ENCODE measurements around the gene ZNF850. TPM values are rescaled to one million over a fixed set of nuclear protein-coding genes. Genes with fewer than 3 reads are reported as not detected.
"Not testable (repeated sequence)": the region's sequence is repeated elsewhere in the genome, so short reads cannot be mapped to it uniquely, and the experiment has no call there.

Gene ZNF850
- polyA plus RNA-seq, 4 donors: 0.22 to 1.6 (median 0.36) TPM

DNA sequence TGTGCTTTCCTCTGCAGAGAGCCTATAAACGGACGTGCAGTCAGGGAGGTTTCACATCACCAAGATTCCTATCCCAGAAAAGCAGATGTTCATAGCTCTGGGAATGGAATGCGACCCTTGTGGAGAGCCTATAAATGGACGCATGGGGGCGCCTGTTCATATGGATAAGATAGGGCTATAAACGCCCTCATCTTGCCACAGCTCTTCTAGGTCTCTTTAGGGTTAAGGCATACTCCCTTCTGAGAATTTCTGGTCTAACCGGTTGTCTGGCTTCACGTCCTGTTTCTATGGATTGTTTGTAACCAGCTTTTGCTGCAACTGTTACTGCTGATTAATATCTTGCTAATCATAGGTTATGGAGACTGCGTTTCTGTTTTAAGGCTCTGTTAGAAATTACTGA lies 36.4 kb downstream of the ZNF850 start:
- H3K9me3 ChIP-seq (ENCODE audit: control insufficient read depth in 2 of 2, insufficient read depth in 1 of 2, low read depth in 1 of 2, low read length in 1 of 2): peaks cover 3 to 34% of the 10 kb centered on the region in 2 donors
- not testable (repeated sequence) for DNase-seq; H3K4me3 ChIP-seq (ENCODE audit: low read depth in 1 of 3, low read length in 3 of 3)

GRCh38 chr19:36719687-36720556 lies 52.7 kb downstream of the ZNF850 start:
- H3K27me3 ChIP-seq (ENCODE audit: control insufficient read depth in 3 of 3, insufficient read depth in 3 of 3, low read length in 3 of 3): no peaks in the 10 kb centered on the region
- no peaks in the 10 kb centered on the region for H3K4me1 ChIP-seq (ENCODE audit: control insufficient read depth in 3 of 3, insufficient read depth in 2 of 3, low read depth in 1 of 3, low read length in 2 of 3)
- no peak overlapping the region for H3K27ac ChIP-seq (ENCODE audit: low read depth in 1 of 3, low read length in 2 of 3)
- no peak for DNase-seq
- FAIRE-seq: no peak
- H3K9me3 ChIP-seq (ENCODE audit: control insufficient read depth in 2 of 2, insufficient read depth in 1 of 2, low read depth in 1 of 2, low read length in 1 of 2): peaks cover 2 to 49% of the 10 kb centered on the region in 2 donors
- 96 to 99% (median 98%) methylated on average over 10 of the region's 10 CpGs for WGBS, 3 donors
- peaks cover 8 to 25% (median 11%) of the 10 kb centered on the region in 3 donors for H3K36me3 ChIP-seq (ENCODE audit: control insufficient read depth in 3 of 3, insufficient read depth in 2 of 3, low read depth in 1 of 3, low read length in 3 of 3)
- no peak overlapping the region for H3K4me3 ChIP-seq (ENCODE audit: low read depth in 1 of 3, low read length in 3 of 3)

More for the DNA sequence above, 36.4 kb downstream of the ZNF850 start:
- not testable (repeated sequence) for H3K27me3 ChIP-seq (ENCODE audit: control insufficient read depth in 3 of 3, insufficient read depth in 3 of 3, low read length in 3 of 3); H3K36me3 ChIP-seq (ENCODE audit: control insufficient read depth in 3 of 3, insufficient read depth in 2 of 3, low read depth in 1 of 3, low read length in 3 of 3); H3K27ac ChIP-seq (ENCODE audit: low read depth in 1 of 3, low read length in 2 of 3); H3K4me1 ChIP-seq (ENCODE audit: control insufficient read depth in 3 of 3, insufficient read depth in 2 of 3, low read depth in 1 of 3, low read length in 2 of 3); FAIRE-seq
- WGBS, 3 donors: 61 to 75% (median 62%) methylated on average over 9 of the region's 9 CpGs

DNA sequence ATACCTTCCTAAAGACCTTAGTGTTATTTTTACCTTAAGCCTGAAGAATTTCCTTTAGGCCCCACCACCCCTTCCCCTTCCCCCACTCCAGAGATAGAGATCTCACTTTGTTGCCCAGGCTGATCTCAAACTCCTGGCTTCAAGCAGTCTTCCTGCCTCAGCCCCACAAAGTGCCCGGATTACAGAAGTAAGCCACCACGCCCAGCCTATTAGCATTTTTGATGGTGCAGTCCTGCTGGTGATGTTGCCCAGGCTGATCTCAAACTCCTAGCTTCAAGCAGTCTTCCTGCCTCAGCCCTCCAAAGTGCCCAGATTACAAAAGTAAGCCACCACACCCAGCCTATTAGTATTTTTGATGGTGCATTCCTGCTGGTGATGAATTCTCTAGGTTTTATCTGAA lies 63.2 kb downstream of the ZNF850 start:
- Histone ChIP-seq H3K9me3 (ENCODE audit: control insufficient read depth in 2 of 2, insufficient read depth in 1 of 2, low read depth in 1 of 2, low read length in 1 of 2) (peaks cover 7 to 60% of the 10 kb centered on the region in 2 donors), H3K36me3 (ENCODE audit: control insufficient read depth in 3 of 3, insufficient read depth in 2 of 3, low read depth in 1 of 3, low read length in 3 of 3) (peaks cover 25 to 32% (median 30%) of the 10 kb centered on the region in 3 donors), H3K4me3 (ENCODE audit: low read depth in 1 of 3, low read length in 3 of 3) (no peak overlapping the region), H3K4me1 (ENCODE audit: control insufficient read depth in 3 of 3, insufficient read depth in 2 of 3, low read depth in 1 of 3, low read length in 2 of 3) (no peaks in the 10 kb centered on the region), H3K27ac (ENCODE audit: low read depth in 1 of 3, low read length in 2 of 3) (no peak overlapping the region), H3K27me3 (ENCODE audit: control insufficient read depth in 3 of 3, insufficient read depth in 3 of 3, low read length in 3 of 3) (no peaks in the 10 kb centered on the region)
- 88 to 97% (median 92%) methylated on average over 2 of the region's 2 CpGs for WGBS, 3 donors
- FAIRE-seq: no peak
- no peak for DNase-seq

DNA sequence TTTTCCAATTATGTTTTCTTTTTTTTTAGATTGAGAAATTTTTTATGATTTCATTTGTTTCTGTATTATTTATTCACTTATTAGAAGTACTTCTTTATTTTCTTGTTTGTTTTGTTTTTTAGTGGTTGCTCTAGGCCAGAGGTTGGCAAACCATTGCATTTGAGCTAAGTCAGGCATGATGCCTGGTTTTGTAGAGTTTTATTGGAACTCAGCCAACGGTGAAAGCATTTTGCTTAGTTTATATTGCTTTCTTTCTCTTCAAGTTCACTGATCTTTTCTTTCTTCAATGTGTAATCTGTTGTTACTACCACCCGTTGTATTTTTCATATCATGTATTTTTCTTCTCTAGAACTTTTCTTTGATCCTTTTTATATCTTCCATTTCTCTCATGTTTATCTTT lies 65.5 kb downstream of the ZNF850 start:
- no peaks in the 10 kb centered on the region for H3K27me3 ChIP-seq (ENCODE audit: control insufficient read depth in 3 of 3, insufficient read depth in 3 of 3, low read length in 3 of 3)
- peaks cover 7 to 45% of the 10 kb centered on the region in 2 donors for H3K9me3 ChIP-seq (ENCODE audit: control insufficient read depth in 2 of 2, insufficient read depth in 1 of 2, low read depth in 1 of 2, low read length in 1 of 2)
- peaks cover 7 to 18% (median 12%) of the 10 kb centered on the region in 3 donors for H3K36me3 ChIP-seq (ENCODE audit: control insufficient read depth in 3 of 3, insufficient read depth in 2 of 3, low read depth in 1 of 3, low read length in 3 of 3)
- WGBS, 3 donors: 81 to 93% (median 86%) methylated on average over 2 of the region's 2 CpGs
- no peak overlapping the region for H3K27ac ChIP-seq (ENCODE audit: low read depth in 1 of 3, low read length in 2 of 3)
- FAIRE-seq: no peak
- no peak overlapping the region for H3K4me3 ChIP-seq (ENCODE audit: low read depth in 1 of 3, low read length in 3 of 3)
- no peaks in the 10 kb centered on the region for H3K4me1 ChIP-seq (ENCODE audit: control insufficient read depth in 3 of 3, insufficient read depth in 2 of 3, low read depth in 1 of 3, low read length in 2 of 3)
- DNase-seq: no peak

- H3K4me3 ChIP-seq (ENCODE audit: low read depth in 1 of 3, low read length in 3 of 3): peak overlapping the region; percentile 63 to 85 (median 65)
- H3K4me1 ChIP-seq (ENCODE audit: control insufficient read depth in 3 of 3, insufficient read depth in 2 of 3, low read depth in 1 of 3, low read length in 2 of 3): peaks cover 0 to 4% (median 0%) of the 10 kb centered on the region in 3 donors
- 6 to 9% (median 8%) methylated on average over 9 of the region's 9 CpGs for WGBS, 3 donors
- FAIRE-seq (no peak), DNase-seq (no peak)
- peaks cover 0 to 19% of the 10 kb centered on the region in 2 donors for H3K9me3 ChIP-seq (ENCODE audit: control insufficient read depth in 2 of 2, insufficient read depth in 1 of 2, low read depth in 1 of 2, low read length in 1 of 2)
- peaks cover 10 to 24% (median 22%) of the 10 kb centered on the region in 3 donors for H3K36me3 ChIP-seq (ENCODE audit: control insufficient read depth in 3 of 3, insufficient read depth in 2 of 3, low read depth in 1 of 3, low read length in 3 of 3)
- H3K27ac ChIP-seq (ENCODE audit: low read depth in 1 of 3, low read length in 2 of 3): peak overlapping the region in 1 of 3 donors; percentile 85
- no peaks in the 10 kb centered on the region for H3K27me3 ChIP-seq (ENCODE audit: control insufficient read depth in 3 of 3, insufficient read depth in 3 of 3, low read length in 3 of 3)
These were observed 84.5 kb downstream of the ZNF850 start for GRCh38 chr19:36688058-36688457.

- peak within 1 kb of the TSS; percentile 67 to 85 (median 83) for H3K27ac ChIP-seq (ENCODE audit: low read depth in 1 of 3, low read length in 2 of 3)
These were observed 85.2 kb downstream of the ZNF850 start, which contains the start of gene ZNF567 for GRCh38 chr19:36687214-36688056. Gene ZNF567 (plus strand): TSS chr19:36687612. CDS start chr19:36694868, 7,256 bp downstream.

GRCh38 chr19:36686365-36687213 lies 86.0 kb downstream of the ZNF850 start:
- peak overlapping the region; percentile 63 to 85 (median 65) for H3K4me3 ChIP-seq (ENCODE audit: low read depth in 1 of 3, low read length in 3 of 3)
- 12 to 16% (median 12%) methylated on average over 20 of the region's 20 CpGs for whole genome bisulfite sequencing, 3 donors
- H3K9me3 ChIP-seq (ENCODE audit: control insufficient read depth in 2 of 2, insufficient read depth in 1 of 2, low read depth in 1 of 2, low read length in 1 of 2): peaks cover 0 to 10% of the 10 kb centered on the region in 2 donors
- H3K27ac ChIP-seq (ENCODE audit: low read depth in 1 of 3, low read length in 2 of 3): peak overlapping the region; percentile 53 to 85 (median 70)
- H3K36me3 ChIP-seq (ENCODE audit: control insufficient read depth in 3 of 3, insufficient read depth in 2 of 3, low read depth in 1 of 3, low read length in 3 of 3): peaks cover 3 to 14% (median 11%) of the 10 kb centered on the region in 3 donors
- no peak for FAIRE-seq
- no peaks in the 10 kb centered on the region for H3K27me3 ChIP-seq (ENCODE audit: control insufficient read depth in 3 of 3, insufficient read depth in 3 of 3, low read length in 3 of 3)
- DNase-seq: peak; percentile 3 to 40
- peaks cover 0 to 4% (median 0%) of the 10 kb centered on the region in 3 donors for H3K4me1 ChIP-seq (ENCODE audit: control insufficient read depth in 3 of 3, insufficient read depth in 2 of 3, low read depth in 1 of 3, low read length in 2 of 3)

More at GRCh38 chr19:36687214-36688056, 85.2 kb downstream of the ZNF850 start, which contains the start of gene ZNF567:
- peak within 1 kb of the TSS; percentile 63 to 85 (median 65) for H3K4me3 ChIP-seq (ENCODE audit: low read depth in 1 of 3, low read length in 3 of 3)
- DNase-seq (peak; percentile 98 to 99), FAIRE-seq (peak; percentile 15)
- H3K9me3 ChIP-seq (ENCODE audit: control insufficient read depth in 2 of 2, insufficient read depth in 1 of 2, low read depth in 1 of 2, low read length in 1 of 2): peaks cover 0 to 14% of the 10 kb centered on the region in 2 donors
- peaks cover 5 to 17% (median 16%) of the 10 kb centered on the region in 3 donors for H3K36me3 ChIP-seq (ENCODE audit: control insufficient read depth in 3 of 3, insufficient read depth in 2 of 3, low read depth in 1 of 3, low read length in 3 of 3)
- H3K4me1 ChIP-seq (ENCODE audit: control insufficient read depth in 3 of 3, insufficient read depth in 2 of 3, low read depth in 1 of 3, low read length in 2 of 3): peaks cover 0 to 4% (median 0%) of the 10 kb centered on the region in 3 donors
- no peaks in the 10 kb centered on the region for H3K27me3 ChIP-seq (ENCODE audit: control insufficient read depth in 3 of 3, insufficient read depth in 3 of 3, low read length in 3 of 3)
- WGBS, 3 donors: 0 to 1% (median 0%) methylated on average over 68 to 69 of the region's 69 CpGs
